HepG2 (cell line): ENCODE data around the gene GFRA4. TPM values are rescaled to one million over a fixed set of nuclear protein-coding genes. Genes with fewer than 3 reads are reported as not detected.

ENCODE experiments used
- FOXA3 ChIP-seq: IDR thresholded peaks from 2 replicates; pipeline ENCODE4 v1.6.1; 2016; ENCODE audit warnings: missing genetic modification reagents, missing compliant biosample characterization
- JUNB ChIP-seq: sonication (generic); formaldehyde crosslinking; IDR thresholded peaks from 2 replicates; pipeline ENCODE4 v1.8.0; 2022; ENCODE audit warnings: missing genetic modification reagents, mild to moderate bottlenecking, borderline replicate concordance
- KDM5B ChIP-seq: sonication (generic); formaldehyde crosslinking; IDR thresholded peaks from 2 replicates; pipeline ENCODE4 v1.4.0; 2020; ENCODE audit warnings: missing genetic modification reagents, mild to moderate bottlenecking, borderline replicate concordance
- KMT2A ChIP-seq: sonication (generic); formaldehyde crosslinking; IDR thresholded peaks from 2 replicates; pipeline ENCODE4 v1.4.0; 2020; ENCODE audit warnings: missing genetic modification reagents
- POGZ ChIP-seq: sonication (generic); formaldehyde crosslinking; IDR thresholded peaks from 2 replicates; pipeline ENCODE4 v1.4.0; 2020; ENCODE audit warnings: mild to moderate bottlenecking, missing genetic modification reagents
- RFX1 ChIP-seq: fragments of 450-650 bp; IDR thresholded peaks from 2 replicates; pipeline ENCODE4 v1.6.1; 2017
- SIX1 ChIP-seq: sonication (generic); formaldehyde crosslinking; IDR thresholded peaks from 2 replicates; pipeline ENCODE4 v1.4.0; 2020; ENCODE audit warnings: missing genetic modification reagents, borderline replicate concordance
- YEATS4 ChIP-seq: sonication (generic); formaldehyde crosslinking; IDR thresholded peaks from 2 replicates; pipeline ENCODE4 v1.4.0; 2020; ENCODE audit warnings: missing genetic modification reagents, borderline replicate concordance
- ZBTB20 ChIP-seq: sonication (generic); formaldehyde crosslinking; IDR thresholded peaks from 2 replicates; pipeline ENCODE4 v1.8.1; 2023; ENCODE audit warnings: missing genetic modification reagents, low read depth, mild to moderate bottlenecking, borderline replicate concordance
- ZNF713 ChIP-seq: sonication (generic); formaldehyde crosslinking; IDR thresholded peaks from 2 replicates; pipeline ENCODE4 v1.4.0; 2020; ENCODE audit warnings: mild to moderate bottlenecking, missing genetic modification reagents
- ZNF790 ChIP-seq: sonication (generic); formaldehyde crosslinking; IDR thresholded peaks from 2 replicates; pipeline ENCODE4 v1.8.0; 2022; ENCODE audit warnings: missing genetic modification reagents, mild to moderate bottlenecking, borderline replicate concordance
- polyA plus RNA-seq, 8 experiments: library from polyadenylated mRNA; depleted of rRNA in 3 of 8; stranded (reverse) in 7 of 8; unstranded in 1 of 8; fragments of >200 nt; fragmentation: Illumina TruSeq in 4 of 8; extraction: Trizol in 4 of 8; gene quantifications; 2 replicates each; pipeline versions ENCODE4 v1.2.1 to v1.2.3, GENCODE V29; 2011 to 2016; ENCODE audit warnings: low read depth in 4 of 8, missing spikeins in 1 of 8, mixed read lengths in 1 of 8; ENCODE audit not compliant: insufficient read depth in 1 of 8
- total RNA-seq, 5 experiments: library from RNA; depleted of rRNA; stranded (reverse); fragments of >200 nt; fragmentation: Illumina TruSeq; extraction: Trizol; gene quantifications; 2 replicates each; pipeline ENCODE4 v1.2.3, GENCODE V29; 2016; ENCODE audit warnings: low read depth in 1 of 5
- TF ChIP-seq, protein P1 (sequence below): sonication (generic); formaldehyde crosslinking; IDR thresholded peaks from 2 replicates; pipeline ENCODE4 v1.4.0; 2020; ENCODE audit warnings: missing genetic modification reagents, borderline replicate concordance
- TF ChIP-seq, protein P2 (sequence below): sonication (generic); formaldehyde crosslinking; conservative IDR thresholded peaks from 2 replicates; pipeline ENCODE4 v1.8.0; 2022; ENCODE audit warnings: low read depth, missing genetic modification reagents
- TF ChIP-seq, protein P3 (sequence below): sonication (generic); formaldehyde crosslinking; IDR thresholded peaks from 2 replicates; pipeline ENCODE4 v1.4.0; 2020; ENCODE audit warnings: mild to moderate bottlenecking, missing genetic modification reagents
- TF ChIP-seq, protein P4 (sequence below): sonication (generic); formaldehyde crosslinking; IDR thresholded peaks from 2 replicates; pipeline ENCODE4 v1.4.0; 2020; ENCODE audit warnings: low read depth, mild to moderate bottlenecking, missing genetic modification reagents
- TF ChIP-seq, protein P5 (sequence below): sonication (generic); formaldehyde crosslinking; IDR thresholded peaks from 2 replicates; pipeline ENCODE4 v1.9.0; 2021; ENCODE audit warnings: missing genetic modification reagents, borderline replicate concordance

GFRA4 gene
- total and polyA plus RNA-seq, 2 of the 13 experiments (the other 11 are each of a cell fraction or from before 2014, with no cell fraction given): not detected

DNA sequence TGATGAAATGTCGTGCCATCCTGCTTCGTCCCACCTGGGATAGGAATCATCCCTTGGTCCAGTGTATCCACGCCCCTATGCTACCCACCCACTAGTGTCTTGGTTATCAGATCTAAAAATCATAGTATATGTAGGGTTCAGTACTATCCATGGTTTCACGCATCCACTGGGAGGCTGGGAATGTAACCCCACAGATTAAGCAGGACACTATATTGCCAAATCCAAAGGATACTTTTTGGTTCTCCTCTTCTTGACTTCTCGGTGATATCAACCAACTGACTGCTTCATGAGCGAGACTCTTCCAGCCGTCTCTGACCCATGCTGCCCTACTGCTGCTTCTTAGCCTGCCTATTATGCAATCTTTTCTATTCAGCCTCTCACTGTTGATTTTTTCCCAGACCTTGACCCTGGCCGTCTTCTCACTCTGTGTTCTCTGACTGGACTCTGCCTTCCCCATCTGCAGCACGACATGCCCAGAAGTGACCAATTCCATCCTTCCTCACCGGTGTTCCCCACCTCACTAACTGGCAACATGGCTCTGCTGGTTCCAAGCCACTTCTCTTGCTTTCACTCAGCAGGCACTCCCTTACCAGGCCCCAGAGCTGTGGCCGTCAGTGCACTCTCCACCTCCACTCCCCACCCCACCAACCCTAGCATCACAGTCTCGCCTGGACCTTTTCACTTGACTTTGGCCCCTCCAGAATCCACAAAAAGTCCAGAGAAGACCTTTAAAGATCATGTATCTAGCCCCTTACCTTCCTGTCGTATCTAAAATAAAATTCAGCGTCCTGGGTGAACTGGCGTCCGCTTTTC is 34.5 kb downstream of the GFRA4 start (continued):
- TF ChIP-seq YEATS4 (CRISPR knock-in tag) (peak; percentile 52; the same call in 1 of the 2 replicates), KDM5B (CRISPR knock-in tag) (peak; percentile 38; the same call in 1 of the 2 replicates), RFX1 (no peak; the same call in 1 of the 2 replicates), JUNB (peak; percentile 61; the same call in 1 of the 2 replicates), KMT2A (CRISPR knock-in tag) (peak; percentile 39; the same call in 1 of the 2 replicates), ZBTB20 (CRISPR knock-in tag) (peak; percentile 55; the same call in 1 of the 2 replicates), FOXA3 (CRISPR knock-in tag) (peak; percentile 95), ZNF790 (CRISPR knock-in tag) (peak; percentile 65; the same call in 1 of the 2 replicates), ZNF713 (0 out of 2 replicates have a peak, but pooled peaks have one; percentile 79), SIX1 (CRISPR knock-in tag) (peak; percentile 40; the same call in 1 of the 2 replicates), POGZ (peak; percentile 95)
- TF ChIP-seq, protein P1, sequence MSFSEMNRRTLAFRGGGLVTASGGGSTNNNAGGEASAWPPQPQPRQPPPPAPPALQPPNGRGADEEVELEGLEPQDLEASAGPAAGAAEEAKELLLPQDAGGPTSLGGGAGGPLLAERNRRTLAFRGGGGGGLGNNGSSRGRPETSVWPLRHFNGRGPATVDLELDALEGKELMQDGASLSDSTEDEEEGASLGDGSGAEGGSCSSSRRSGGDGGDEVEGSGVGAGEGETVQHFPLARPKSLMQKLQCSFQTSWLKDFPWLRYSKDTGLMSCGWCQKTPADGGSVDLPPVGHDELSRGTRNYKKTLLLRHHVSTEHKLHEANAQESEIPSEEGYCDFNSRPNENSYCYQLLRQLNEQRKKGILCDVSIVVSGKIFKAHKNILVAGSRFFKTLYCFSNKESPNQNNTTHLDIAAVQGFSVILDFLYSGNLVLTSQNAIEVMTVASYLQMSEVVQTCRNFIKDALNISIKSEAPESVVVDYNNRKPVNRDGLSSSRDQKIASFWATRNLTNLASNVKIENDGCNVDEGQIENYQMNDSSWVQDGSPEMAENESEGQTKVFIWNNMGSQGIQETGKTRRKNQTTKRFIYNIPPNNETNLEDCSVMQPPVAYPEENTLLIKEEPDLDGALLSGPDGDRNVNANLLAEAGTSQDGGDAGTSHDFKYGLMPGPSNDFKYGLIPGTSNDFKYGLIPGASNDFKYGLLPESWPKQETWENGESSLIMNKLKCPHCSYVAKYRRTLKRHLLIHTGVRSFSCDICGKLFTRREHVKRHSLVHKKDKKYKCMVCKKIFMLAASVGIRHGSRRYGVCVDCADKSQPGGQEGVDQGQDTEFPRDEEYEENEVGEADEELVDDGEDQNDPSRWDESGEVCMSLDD (CRISPR knock-in tag): no peak
- TF ChIP-seq, protein P2, sequence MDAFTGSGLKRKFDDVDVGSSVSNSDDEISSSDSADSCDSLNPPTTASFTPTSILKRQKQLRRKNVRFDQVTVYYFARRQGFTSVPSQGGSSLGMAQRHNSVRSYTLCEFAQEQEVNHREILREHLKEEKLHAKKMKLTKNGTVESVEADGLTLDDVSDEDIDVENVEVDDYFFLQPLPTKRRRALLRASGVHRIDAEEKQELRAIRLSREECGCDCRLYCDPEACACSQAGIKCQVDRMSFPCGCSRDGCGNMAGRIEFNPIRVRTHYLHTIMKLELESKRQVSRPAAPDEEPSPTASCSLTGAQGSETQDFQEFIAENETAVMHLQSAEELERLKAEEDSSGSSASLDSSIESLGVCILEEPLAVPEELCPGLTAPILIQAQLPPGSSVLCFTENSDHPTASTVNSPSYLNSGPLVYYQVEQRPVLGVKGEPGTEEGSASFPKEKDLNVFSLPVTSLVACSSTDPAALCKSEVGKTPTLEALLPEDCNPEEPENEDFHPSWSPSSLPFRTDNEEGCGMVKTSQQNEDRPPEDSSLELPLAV: no peak
- TF ChIP-seq, protein P3, sequence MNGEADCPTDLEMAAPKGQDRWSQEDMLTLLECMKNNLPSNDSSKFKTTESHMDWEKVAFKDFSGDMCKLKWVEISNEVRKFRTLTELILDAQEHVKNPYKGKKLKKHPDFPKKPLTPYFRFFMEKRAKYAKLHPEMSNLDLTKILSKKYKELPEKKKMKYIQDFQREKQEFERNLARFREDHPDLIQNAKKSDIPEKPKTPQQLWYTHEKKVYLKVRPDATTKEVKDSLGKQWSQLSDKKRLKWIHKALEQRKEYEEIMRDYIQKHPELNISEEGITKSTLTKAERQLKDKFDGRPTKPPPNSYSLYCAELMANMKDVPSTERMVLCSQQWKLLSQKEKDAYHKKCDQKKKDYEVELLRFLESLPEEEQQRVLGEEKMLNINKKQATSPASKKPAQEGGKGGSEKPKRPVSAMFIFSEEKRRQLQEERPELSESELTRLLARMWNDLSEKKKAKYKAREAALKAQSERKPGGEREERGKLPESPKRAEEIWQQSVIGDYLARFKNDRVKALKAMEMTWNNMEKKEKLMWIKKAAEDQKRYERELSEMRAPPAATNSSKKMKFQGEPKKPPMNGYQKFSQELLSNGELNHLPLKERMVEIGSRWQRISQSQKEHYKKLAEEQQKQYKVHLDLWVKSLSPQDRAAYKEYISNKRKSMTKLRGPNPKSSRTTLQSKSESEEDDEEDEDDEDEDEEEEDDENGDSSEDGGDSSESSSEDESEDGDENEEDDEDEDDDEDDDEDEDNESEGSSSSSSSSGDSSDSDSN (CRISPR knock-in tag): peak; percentile 36; the same call in 1 of the 2 replicates
- TF ChIP-seq, protein P4, sequence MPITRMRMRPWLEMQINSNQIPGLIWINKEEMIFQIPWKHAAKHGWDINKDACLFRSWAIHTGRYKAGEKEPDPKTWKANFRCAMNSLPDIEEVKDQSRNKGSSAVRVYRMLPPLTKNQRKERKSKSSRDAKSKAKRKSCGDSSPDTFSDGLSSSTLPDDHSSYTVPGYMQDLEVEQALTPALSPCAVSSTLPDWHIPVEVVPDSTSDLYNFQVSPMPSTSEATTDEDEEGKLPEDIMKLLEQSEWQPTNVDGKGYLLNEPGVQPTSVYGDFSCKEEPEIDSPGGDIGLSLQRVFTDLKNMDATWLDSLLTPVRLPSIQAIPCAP (CRISPR knock-in tag): no peak
- TF ChIP-seq, protein P5, sequence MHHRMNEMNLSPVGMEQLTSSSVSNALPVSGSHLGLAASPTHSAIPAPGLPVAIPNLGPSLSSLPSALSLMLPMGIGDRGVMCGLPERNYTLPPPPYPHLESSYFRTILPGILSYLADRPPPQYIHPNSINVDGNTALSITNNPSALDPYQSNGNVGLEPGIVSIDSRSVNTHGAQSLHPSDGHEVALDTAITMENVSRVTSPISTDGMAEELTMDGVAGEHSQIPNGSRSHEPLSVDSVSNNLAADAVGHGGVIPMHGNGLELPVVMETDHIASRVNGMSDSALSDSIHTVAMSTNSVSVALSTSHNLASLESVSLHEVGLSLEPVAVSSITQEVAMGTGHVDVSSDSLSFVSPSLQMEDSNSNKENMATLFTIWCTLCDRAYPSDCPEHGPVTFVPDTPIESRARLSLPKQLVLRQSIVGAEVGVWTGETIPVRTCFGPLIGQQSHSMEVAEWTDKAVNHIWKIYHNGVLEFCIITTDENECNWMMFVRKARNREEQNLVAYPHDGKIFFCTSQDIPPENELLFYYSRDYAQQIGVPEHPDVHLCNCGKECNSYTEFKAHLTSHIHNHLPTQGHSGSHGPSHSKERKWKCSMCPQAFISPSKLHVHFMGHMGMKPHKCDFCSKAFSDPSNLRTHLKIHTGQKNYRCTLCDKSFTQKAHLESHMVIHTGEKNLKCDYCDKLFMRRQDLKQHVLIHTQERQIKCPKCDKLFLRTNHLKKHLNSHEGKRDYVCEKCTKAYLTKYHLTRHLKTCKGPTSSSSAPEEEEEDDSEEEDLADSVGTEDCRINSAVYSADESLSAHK (CRISPR knock-in tag): no peak
